Embryonic facial prominence (tissue), 1 donor: ENCODE measurements around the gene PCED1B.

ENCODE experiments used
- DNase-seq: peaks from one replicate; pipeline ENCODE4 v3.0.0-alpha.2; 2016; ENCODE audit errors: extremely low spot score

The PCED1B gene

DNA sequence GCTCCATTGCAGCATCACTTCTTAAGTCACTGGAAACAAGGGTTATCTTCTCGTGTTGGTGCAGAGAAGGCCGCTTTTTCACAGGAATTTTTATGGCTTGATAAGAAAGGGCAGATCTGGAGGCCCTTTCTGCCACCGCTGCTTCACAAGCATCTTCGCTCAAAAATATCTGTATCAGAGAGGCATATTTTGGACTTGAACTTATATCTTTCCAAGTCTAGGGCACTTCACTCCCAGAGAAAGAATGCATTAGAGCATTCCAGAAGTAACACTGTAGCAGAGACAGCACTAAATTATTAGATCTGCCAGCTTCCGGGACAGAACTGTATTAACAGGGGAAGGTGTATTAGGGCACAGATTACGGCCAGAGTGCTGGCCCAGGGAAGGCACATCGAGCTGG, 152.0 kb downstream of the PCED1B start:
- DNase-seq = no peak

DNA sequence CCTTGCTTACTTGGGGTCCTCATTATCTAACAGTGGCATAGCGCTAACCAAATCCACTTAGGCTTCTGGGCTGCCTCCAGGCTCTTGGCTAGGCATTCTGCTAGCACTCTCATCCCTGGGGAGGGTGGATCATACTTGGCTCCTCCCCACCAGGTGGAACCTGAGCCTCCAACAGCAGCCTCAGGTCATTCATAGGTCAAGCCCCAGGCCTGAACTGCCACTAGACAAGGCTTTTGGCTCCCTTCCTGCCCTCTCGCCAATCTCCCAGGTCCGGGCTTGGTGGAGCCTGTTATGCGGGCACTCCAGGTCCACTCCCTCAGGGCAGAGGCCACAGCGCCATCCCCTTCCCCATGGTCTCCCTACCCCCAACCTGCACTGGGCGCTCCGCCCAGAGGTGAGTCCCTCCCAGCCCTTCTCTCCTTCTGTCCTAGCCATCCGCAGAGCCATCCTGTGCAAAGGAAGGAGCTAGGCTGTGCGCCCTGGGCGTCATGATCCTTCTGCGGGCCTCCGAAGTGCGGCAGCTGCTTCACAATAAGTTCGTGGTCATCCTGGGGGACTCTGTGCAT, 155.2 kb downstream of the PCED1B start:
- DNase-seq = no peak

DNA sequence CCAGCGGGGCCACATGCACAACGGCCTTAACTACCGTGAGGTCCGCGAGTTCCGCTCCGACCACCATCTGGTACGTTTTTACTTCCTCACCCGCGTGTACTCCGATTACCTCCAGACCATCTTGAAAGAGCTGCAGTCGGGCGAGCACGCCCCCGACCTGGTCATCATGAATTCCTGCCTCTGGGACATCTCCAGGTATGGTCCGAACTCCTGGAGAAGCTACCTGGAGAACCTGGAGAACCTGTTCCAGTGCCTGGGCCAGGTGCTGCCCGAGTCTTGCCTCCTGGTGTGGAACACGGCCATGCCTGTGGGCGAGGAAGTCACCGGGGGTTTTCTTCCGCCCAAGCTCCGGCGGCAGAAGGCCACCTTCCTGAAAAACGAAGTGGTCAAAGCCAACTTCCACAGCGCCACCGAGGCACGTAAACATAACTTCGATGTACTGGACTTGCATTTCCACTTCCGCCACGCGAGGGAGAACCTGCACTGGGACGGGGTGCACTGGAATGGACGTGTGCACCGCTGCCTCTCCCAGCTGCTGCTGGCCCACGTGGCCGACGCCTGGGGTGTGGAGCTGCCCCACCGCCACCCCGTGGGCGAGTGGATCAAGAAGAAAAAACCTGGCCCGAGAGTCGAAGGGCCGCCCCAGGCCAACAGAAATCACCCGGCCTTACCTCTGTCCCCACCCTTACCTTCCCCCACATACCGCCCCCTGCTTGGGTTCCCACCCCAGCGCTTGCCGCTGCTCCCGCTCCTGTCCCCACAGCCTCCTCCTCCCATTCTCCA, 156.0 kb downstream of the PCED1B start:
- DNase-seq = no peak

DNA sequence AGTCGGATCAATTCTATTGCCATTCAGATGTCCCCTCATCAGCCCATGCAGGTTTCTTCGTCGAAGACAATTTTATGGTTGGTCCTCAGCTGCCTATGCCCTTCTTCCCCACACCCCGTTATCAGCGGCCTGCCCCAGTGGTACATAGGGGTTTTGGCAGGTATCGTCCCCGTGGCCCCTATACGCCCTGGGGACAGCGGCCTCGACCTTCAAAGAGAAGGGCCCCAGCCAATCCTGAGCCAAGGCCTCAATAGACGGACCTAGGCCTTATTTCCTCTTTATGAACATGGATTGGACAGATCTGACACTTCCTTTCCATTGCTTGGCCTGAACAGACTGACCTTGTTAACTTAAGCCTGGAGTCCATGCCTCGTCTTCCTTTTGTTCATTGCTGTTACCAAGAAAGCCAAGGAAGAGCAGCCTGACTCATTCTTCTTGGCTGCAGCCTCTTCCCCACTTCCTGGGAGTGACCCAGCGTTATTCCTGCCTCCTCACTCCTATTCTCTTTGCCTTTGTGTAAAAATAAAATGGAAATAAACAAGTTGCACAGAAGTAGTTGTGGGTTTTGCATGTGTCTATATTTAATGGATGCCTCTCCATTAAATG, 156.8 kb downstream of the PCED1B start:
- DNase-seq = no peak

DNA sequence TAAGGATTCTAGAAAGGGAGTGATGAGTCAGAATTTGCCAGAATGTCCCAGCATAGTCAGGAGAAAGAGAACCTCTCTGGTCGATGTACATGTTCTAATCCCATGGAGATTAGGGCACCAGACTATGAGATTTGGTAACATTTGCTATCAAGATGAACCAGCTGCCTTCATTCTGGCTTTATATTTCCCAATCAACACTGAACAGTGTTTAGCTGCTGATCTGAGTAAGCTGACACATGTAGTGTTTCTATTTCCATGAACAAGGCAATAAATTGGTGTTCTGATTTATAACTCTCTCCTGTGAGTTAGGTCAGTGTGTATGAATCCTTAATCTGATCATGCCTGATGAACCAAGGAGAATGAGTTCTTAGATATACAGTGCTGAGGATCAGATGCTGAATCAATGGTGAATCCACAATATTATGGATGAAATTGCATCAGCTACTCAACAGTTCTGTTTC, 158.4 kb downstream of the PCED1B start:
- DNase-seq = no peak

DNA sequence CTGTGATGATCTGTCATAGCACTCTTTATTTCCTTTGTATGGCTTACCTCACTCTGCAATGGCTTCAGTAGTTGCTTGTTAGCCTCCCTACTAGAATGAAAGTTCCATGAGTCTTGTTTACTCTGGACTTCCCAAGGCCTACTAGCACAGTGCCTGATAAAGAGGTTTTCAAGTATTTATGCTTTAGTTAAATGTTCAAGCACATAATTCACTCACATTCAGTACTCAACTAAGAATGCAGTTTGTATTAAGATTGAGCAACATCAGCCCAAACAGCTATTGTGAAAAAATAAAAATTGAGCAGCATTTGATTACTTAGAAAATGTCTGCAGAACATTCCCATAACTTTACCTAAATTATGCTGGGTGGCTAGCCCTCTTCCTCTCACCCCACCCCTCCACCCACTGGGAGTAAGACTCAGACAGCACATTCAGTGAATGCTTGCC, 159.3 kb downstream of the PCED1B start:
- DNase-seq = no peak

DNA sequence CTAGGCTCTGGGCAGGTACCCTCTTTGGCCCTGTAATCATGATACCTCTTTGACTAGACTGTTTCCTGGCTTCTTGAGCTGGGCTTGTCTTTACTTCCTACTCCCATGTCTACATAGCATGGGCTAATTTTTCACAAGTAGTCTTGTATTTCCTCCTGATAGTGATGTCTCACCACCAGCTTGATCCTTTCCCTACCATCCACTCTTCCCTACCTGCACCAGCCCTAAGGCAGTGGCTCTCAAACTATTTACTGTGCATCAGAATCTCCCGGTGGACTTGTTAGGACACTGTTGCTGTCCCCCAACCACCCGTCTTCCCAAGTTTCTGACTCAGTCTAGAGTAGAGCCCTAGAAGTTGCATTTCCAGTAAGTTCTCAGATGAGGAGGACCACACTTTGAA, 163.0 kb downstream of the PCED1B start:
- DNase-seq = no peak

DNA sequence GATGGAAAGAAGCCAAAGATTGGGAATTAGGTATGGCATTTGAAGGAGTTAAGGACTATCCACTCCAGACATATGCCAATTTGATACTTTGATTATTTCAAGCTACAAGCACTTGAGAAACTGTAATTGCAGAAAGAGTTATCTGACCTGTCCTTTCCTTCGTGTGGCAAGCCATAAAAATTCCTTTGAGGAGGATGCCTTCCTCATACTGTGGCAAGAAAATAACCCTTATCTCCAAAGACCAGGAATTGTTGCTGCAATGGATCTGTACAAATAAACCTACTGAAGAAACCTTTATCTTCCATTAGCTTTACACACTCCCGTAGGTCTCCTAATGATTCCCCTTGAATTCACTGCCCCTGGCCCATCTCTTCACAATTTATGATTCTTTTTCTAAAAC, 165.4 kb downstream of the PCED1B start:
- DNase-seq = no peak

DNA sequence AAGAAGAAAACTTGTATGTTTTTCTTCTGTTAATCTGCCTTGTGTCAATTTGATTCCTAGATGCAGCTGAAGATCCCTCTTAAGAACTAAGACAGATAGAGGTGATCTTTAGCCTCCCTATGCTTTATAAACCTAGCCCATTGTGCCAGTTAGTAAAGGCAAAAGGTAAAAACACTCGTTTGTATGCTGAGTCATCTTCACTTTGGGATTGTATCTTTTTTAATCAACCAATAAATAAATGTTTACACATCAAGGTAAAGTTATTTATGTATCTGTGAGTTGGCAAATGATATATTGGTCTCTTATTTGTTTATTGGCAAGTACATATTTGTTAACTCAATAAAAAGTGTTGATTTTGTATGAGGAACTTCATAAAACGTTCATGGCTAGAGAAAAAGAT, 166.2 kb downstream of the PCED1B start:
- DNase-seq = no peak

DNA sequence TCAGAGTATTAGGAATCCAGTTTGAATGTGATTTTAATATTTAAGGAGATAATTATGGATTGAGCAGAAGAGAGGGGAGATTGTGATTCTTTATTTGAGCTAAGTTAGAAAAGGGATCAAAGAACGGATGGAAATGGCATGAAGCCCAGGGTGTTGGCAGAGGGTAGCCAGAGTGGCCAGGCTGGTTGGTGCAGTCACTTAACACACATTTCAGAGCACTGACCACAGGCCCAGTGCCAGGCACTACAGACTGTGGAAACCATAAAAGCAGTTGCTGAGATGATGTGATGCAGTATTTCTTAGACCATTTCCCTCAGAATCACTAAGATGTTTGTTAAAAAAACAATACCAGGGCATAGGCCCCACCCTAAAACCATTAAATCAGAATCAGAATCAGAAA, 168.0 kb downstream of the PCED1B start:
- no peak for DNase-seq

DNA sequence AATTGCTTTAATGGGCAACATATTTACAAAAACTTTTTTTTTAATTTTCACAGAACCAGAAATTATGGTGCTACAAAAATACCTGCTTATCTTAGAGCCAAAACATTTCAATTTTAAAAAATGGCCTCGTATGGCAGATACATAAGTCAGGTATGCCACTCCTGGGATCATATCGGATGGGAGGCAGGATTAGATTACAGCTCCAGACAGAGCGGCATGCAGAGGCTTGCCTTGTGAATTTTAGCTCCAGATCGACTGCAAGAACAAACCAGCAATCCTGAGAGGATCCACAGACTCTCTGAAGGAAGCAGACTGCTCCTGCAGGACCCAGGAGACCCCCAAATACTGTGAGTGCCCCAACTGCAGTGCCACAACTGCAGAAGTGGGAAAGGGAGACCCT, 169.7 kb downstream of the PCED1B start:
- DNase-seq = no peak

DNA sequence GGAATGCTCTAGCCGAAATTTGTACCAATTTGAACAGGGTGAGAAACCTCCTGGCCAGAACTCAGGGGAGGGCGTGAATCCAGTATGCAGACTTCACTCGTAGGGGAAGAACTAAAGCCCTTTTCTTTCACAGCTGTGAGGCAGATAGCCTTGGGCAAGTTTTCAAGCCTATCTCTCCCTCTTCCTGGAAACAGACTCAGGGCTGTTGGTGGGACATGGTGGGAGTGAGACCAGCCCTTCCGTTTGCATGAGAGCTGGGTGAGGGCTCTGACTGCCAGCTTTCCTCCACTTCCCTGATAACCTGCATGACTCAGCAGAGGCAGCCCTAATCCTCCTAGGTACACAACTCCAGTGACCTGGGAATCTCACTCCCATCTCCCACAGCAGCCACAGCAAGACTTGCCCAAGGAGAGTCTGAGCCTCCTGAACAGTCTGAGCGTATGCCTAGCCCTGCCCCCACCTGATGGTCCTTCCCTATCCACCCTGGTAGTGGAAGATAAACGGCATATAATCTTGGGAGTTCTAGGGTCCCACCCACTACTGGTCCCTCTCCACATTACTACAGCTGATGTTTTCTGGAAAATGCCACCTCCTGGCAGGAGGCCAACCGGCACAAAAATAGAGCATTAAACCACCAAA, 170.4 kb downstream of the PCED1B start:
- no peak for DNase-seq

DNA sequence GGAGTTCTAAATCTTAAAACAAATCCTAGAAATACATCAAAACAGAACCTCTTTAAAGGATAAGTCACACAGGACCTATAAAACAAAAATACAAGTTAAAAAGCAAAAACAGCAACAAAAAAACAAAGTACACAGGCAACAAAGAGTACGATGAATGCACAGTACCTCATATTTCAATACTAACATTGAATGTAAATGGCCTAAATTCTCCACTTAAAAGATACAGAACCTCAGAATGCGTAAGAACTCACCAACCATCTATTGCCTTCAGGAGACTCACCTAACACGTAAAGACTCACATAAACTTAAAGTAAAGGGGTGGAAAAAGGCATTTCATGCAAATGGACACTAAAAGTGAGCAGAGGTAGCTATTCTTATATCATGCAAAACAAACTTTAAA, 172.5 kb downstream of the PCED1B start:
- no peak for DNase-seq

DNA sequence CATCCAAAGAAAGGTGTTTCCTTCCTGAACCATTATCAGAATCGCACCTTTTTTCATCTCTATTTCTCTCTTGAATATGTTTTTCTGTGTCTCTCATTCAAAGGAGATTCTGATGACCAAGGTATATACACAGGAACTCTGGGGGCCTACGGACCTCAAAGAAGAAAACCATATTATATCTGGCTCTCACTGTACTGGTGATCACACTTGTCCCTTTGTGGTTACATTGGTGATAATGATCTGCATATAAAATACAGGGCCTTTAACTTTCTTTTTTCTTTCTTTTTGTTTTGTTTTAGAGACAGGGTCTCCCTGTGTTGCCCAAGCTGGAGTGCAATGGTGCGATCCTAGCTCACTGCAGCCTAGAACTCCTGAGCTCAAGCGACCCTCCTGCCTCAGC, 185.5 kb downstream of the PCED1B start:
- no peak for DNase-seq

DNA sequence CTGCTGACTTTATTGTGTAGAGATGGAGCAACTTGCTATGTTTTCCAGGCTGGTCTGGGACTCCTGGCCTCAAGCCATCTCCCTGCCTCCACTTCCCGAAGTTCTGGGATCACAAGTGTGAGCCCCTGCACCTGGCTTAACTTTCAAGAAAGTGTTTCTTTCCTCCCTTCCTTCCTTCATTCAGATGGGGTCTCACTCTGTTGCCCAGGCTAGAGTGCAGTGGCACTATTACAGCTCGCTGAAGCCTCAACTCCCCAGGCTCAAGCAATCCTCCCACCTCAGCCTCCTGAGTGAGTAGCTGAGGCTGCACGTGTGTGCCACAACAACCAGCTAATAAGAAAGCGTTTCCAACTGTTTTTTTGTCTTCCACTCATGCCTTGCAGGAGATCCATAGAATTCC, 186.0 kb downstream of the PCED1B start:
- DNase-seq = no peak

DNA sequence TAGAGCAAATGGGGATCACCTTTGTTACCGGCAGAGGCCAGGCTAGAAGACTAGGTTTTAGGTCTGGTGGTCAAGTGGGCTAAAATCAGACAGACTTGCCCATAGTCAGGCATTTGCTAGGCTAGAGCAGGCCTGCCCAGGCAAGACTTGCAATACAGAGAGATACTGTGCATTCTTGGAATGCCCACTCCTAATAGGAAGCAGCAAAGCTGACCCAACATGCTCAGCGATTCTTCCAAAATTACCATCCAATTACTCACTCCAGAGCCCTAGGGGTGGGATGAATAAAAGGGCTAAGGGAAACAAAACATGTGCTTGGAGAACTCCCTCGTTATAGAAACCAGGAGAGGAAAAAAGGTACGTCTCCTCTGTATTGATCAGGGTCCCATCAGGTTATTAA, 188.2 kb downstream of the PCED1B start:
- DNase-seq = no peak

DNA sequence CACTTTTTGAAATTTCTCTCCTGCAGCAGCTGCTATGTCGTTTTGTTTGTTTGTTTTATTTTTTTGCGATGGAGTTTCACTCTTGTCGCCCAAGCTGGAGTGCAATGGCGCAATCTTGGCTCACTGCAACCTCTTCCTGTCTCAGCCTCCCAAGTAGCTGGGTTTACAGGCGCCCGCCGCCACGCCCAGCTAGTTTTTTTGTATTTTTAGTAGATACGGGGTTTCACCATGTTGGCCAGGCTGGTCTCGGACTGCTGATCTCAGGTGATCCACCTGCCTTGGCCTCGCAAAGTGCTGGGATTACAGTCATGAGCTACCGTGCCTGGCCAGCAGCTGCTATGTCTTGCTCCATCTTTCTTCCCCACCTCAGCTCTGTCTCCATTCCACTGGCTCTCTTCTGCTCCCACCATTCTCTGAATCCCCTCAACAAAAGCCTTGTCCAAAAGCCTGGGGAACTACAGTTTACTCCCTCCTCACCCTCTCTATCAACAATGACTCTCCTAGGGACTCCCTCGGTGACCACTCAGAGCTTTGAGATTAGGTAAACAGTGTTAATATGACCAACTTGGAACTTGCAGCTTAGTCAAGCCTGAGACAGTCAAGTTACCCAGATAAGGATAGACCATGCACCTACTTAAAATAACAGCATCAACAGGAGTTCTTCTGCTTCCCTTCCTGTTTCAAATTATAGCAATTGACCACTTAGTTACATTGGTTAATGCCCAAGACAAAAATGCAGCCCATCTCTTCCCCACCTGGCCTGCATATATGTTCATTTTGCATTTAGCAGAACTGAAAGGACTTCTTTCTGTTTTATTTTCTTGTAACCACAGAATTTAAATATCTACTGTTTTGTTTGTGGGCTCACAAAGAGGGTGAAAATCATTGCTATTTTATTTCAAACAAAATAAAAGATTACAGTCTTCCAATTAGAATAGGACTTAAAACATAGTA, 189.4 kb downstream of the PCED1B start:
- DNase-seq = no peak

DNA sequence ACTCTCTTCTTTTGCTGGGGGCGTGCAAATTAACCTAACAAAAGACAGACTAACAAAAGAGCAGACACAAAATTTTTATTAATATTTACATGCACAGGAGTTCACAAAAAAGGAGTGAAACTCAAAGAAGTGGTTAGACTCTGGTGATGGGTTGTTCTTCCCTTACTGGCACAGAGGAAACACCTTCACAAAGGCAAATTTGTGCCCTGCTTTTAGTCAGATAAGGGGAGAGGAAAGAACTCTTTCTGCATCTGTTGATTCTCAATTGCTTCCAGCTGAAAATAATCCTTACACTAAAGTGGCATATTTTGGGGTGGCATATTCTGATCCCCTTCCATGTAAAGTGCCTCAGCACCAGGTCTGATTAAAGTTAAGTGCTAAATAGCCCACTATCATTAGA, 190.5 kb downstream of the PCED1B start:
- DNase-seq = no peak

DNA sequence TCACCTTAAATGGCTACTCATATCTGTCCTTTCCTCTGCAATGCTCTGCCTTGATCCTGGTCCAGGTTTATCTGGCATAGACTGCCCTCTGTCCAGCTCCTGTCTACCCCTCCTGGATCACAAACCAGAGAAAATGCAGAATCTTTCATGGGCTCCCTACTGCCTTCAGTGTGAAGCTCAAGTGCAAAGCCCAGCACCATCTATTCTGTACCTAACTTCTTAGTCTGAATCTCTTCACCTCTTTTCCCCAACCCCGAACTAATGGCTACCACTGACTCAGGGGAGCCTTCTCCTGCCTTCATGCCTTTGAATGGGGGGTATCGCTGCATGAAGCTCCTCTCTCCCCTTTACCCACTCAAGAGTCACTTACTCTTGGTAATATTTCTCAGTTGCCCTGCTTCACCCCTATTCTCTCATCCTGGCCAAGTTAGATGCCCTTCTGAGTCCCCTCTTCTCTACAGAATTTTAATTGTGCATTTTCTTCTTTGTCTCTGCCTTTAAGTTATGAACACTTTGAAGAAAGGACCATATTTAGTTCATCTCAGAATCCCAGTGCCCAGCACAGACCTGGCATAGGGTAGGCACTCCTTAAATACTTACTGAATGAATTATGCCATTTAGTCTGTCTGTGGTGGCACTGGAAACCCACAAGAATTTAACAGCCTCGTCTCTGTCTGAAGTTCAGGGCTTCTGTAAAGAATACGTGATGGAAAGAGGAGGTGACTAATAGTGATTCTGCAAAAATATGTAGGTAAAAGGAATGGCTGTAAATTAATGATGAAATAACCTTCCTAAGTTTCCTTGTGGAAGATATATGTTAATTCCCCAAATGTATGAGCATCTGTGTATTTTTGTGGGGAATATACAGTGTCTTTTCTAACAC, 191.6 kb downstream of the PCED1B start:
- DNase-seq = no peak

DNA sequence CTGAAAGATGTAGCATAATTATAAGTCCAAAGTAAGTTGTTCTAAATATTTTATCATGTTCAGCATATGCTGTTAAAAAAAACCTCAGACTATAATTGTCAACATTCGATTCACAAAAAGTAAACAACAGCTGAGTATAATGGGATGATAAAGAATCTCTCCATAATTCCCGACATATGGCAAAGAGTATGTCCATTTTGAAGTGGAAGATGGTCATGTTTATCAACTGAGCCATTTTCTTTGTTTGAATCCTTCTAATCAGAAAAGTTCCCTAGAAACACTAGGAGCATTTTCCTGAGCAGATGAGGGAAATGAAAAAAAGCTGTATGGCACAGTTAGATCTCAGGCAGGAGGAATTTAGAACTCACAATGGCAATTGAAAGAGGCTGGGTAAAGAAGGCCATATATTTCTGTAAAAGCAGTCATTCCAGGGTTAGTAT, 192.4 kb downstream of the PCED1B start:
- DNase-seq = no peak
